GM10266 (cell line): ENCODE data around the gene DCT.

ENCODE experiments used
- DNase-seq: peaks from one replicate; pipeline ENCODE4 v3.0.0; 2012; ENCODE audit errors: extremely low spot score
- TF ChIP-seq, protein P1 (sequence below): IDR thresholded peaks from 2 replicates; pipeline ENCODE4 v1.5.1; 2012; ENCODE audit warnings: mild to moderate bottlenecking, low read depth; ENCODE audit not compliant: control insufficient read depth, insufficient read depth; ENCODE audit errors: missing control alignments

The DCT gene

DNA sequence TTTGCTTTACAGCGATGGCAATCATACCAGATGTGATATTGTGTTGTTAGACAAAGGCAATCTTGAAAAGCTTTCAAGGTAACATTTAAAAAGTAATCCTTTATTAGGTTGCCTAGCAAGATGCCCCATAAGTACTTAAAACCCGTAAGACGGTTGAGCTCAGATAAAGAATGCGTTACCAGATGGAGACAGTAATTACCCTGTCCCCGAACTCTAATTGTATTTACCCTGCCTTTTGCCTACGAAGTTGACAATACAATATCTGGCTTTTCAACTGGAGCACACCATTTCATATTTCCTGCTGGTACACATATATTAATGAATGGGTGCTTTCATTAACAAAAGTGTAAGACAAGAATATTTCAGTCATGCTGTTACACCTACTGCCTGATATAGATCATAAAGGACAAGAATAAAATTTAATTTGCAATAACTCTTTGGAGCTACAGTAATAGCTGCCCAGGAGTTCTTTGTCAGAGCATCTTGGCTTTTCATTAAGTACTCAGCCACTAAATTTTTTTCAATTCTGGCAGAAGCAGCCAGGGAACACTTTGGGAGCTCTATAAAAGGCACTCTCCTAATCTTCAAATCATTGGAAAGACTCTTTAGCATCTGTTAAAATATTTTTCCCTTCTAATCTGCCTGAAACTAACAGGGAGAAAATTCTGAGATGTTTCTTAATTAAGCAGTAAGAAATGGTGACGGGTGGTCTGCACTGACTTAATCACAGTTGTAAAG is 63.8 kb downstream of the DCT start:
- TF ChIP-seq, protein P1, sequence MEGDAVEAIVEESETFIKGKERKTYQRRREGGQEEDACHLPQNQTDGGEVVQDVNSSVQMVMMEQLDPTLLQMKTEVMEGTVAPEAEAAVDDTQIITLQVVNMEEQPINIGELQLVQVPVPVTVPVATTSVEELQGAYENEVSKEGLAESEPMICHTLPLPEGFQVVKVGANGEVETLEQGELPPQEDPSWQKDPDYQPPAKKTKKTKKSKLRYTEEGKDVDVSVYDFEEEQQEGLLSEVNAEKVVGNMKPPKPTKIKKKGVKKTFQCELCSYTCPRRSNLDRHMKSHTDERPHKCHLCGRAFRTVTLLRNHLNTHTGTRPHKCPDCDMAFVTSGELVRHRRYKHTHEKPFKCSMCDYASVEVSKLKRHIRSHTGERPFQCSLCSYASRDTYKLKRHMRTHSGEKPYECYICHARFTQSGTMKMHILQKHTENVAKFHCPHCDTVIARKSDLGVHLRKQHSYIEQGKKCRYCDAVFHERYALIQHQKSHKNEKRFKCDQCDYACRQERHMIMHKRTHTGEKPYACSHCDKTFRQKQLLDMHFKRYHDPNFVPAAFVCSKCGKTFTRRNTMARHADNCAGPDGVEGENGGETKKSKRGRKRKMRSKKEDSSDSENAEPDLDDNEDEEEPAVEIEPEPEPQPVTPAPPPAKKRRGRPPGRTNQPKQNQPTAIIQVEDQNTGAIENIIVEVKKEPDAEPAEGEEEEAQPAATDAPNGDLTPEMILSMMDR = no peak
- DNase-seq = no peak

DNA sequence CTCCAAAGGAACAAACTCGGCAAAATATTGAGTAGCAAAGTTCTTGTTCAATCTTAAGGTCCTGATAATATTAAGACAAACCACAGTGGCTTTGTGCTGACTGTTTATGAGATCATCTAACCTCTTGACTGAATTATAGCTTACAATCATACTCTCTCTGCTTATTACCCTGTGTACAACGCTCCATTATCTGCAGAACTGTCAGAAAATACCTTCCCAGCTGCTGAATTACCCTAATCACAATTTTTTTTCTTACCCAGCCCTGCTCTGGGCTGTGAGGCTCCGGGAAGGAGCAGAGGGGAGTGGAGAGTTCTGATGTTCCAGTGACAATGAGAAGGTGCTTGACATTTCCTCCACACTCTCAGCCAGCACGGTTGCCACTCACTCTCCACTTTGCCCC is 64.8 kb downstream of the DCT start:
- no peak for DNase-seq
- TF ChIP-seq, protein P1 = no peak

DNA sequence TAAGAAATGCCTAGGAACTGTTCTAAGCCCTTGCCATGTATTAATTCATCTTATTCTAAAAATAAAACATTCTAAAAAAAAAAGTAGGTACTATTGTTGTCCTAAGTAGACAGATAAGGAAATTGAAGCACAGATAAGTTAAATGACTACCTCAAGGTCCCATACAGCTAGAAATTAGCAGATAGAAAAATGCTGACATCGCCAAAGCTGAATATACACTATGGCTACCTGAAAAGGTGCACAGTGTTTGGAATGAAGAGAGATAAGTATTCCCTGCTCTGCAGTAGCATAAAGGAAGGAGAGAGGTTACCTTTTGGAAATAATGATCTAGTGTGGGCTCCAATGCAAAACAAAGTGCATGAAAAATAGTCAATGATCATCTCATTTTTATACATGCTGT is 65.3 kb downstream of the DCT start:
- DNase-seq = no peak
- TF ChIP-seq, protein P1 = no peak

DNA sequence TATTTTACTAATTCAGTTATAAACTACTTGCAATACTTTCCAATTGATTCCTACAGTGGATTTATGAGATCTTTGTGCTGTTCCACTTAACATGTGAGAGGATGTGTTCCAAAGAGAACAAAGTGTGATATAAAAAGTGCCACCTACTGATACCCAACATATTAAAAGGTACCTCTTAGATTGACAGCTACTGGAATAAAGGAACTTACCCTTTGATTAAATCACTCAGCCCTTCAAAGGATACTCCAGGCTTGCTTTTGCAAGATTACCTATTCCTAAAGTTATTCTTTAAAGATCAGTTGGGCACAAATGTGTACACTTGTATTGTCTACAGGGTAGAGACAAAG is 65.9 kb downstream of the DCT start:
- DNase-seq = no peak
- TF ChIP-seq, protein P1 = no peak

DNA sequence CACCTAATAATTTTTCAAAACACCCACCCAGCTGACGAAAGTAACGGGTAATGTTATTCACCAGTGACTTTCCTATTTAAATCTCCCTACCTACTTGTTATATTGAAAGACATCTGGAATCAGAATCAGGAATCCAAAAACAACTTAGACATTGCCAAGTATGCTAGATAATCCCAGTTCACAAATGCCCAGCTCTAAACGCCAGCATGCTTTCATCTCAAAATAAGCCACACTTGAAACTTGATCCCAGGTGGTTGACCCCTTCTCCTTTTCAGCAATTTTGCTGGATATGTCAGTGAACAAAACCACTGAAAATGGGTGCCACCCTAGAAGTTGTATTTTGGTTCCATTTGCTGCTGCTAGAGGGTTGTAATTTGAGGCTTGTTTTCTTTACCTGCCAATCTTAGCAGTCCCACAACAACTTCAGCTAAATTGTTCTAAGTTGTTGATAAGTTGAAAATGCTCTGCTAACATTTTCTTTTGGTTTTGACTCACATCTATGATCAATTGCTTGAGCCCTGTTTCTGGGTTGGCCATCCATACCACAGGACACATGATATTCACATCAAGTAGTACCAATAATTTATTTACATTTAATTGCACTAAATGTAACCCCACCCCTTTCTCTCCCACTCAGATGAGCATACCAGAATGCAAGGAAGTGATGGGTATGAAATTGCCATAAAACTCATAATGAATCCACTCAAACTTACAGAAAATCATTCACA is 66.4 kb downstream of the DCT start:
- TF ChIP-seq, protein P1 = no peak
- DNase-seq = no peak

DNA sequence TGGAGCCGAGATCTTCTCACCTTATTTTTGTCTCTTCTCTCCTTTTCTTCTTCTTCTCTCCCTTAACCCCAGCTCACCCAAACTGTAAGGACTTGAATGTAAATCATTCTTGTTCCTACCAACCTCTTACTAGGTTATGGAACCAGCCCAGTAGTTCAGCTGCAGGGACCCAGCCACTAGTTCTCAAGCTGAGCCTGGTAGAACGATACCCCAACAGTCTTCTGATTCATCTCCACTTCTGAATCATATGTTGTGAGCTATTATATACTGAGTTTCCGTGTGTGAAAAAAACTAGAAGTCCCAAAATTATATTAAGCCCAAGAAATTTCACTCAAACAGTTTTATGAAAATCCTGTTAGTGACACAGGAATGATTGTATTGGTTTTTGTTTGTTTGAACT is 67.7 kb downstream of the DCT start:
- TF ChIP-seq, protein P1 = no peak
- DNase-seq = no peak
